Putamen (tissue), 1 donor: ENCODE results near the gene TMEM132C.

Experiments
- DNase-seq: peaks from one replicate; pipeline ENCODE4 v3.0.0-alpha.2; 2016; ENCODE audit warnings: low spot score

Gene TMEM132C

DNA sequence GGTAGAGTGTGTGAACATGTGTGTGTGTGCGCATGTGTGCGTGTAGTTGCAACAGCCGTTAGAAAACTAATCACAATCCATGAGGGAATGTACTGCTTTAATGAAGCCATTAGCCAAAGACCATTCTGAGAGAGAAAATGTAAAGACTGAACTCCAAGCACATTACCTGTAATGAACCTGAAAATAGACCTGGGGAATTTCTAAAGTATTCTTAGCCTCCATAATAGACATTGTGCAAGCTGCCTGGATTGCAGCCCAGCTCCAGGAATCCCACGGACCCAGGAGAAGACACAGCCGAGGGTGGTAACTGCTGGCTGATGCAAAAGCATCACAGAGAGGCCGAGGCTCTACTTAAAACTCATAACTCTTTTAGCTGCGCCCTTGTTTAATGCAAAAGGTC lies 400.2 kb downstream of the TMEM132C start:
- no peak for DNase-seq

DNA sequence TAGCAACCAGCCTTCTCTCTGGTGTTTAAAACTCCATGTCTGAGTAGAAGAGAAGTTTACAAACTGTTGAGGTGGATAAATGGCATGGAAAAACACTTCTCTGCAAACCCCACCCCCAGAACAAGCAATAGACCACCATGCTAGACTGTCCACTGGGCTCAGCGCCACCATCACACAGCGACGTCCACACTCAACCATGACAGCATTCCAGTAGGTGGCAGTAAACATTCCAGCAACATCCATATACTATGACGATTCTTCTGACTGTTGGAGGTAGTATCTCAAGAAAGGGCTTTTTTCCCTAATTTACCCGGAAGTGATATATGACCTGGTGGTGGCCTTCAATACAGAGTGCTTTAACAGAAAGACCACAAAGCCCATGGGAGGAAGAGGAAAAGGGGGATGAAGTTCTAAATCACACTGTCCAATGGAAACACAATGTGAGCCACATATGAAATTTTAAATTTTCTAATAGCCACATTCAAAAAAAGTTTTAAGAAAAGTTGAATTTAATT lies 404.6 kb downstream of the TMEM132C start:
- DNase-seq: no peak

DNA sequence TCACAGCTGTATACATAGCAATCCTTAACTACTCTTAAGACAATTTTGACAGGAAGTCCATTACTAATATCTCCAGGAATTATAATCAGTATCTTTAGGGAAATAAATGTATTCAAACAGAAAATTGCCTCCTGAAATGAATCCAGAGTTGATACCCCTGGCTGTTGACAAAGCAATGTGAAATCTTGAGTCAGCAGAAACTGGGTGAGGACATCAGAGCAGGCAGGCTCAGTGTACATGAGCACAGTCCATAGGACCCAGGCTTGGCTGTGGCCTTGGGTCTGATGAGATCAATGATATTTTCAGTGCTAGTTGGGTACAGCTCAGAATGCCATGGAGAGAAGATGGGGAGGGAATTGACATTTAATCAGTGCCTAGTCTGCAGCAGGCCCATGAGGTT lies 405.5 kb downstream of the TMEM132C start:
- DNase-seq: no peak

DNA sequence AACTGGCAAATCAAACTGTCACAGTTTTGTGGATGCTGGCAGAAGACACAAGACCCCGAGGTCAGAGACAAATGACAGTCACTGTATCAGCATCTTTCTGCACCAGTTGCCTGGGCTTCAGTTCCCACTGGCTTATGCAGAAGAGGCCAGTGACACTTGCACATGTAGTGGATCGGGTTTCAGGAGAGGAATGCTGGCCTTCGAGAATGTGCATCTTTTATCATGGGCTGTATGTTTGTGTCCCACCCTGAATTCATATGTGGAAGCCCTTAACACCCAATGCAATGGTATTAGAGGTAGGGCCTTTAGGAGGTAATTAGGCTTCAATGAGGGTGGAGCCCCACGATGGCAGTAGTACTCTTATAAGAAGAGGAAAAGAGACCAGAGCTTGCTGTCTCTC lies 405.9 kb downstream of the TMEM132C start:
- no peak for DNase-seq

DNA sequence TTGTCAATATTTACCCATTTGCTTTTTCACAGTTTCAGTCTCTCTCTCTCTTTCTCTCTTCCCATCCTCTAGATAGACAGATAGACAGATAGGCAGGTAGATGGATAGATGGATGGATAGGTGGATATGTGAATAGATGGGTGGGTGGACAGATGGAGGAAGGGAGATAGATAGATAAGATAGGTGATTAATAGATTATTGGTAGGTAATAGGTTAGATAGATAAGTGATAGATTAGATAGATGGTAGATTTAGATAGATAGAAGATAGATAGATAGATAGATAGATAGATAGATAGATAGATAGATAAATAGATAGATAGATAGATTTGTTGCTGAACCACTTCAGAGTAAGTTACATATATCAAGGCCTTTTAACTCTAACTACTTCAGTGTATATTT lies 408.6 kb downstream of the TMEM132C start:
- no peak for DNase-seq

DNA sequence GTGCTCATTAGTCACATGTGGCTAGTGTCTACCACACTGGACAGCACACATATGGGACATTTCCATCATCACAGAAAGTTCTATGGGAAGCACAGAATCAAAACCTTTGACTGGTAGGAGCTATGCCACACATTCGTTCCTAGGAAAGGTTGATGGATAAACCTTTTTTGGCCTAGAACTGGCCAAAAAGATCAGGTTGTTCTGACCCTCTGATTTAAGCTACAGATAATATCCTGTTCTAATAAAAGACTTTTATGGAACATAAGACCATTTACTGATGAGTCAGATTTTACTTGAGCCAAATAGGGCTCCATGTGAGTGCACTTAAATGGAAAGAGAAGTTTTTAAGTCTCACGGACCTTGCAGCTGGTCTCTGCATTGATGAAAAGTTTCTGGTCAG lies 413.6 kb downstream of the TMEM132C start:
- no peak for DNase-seq

DNA sequence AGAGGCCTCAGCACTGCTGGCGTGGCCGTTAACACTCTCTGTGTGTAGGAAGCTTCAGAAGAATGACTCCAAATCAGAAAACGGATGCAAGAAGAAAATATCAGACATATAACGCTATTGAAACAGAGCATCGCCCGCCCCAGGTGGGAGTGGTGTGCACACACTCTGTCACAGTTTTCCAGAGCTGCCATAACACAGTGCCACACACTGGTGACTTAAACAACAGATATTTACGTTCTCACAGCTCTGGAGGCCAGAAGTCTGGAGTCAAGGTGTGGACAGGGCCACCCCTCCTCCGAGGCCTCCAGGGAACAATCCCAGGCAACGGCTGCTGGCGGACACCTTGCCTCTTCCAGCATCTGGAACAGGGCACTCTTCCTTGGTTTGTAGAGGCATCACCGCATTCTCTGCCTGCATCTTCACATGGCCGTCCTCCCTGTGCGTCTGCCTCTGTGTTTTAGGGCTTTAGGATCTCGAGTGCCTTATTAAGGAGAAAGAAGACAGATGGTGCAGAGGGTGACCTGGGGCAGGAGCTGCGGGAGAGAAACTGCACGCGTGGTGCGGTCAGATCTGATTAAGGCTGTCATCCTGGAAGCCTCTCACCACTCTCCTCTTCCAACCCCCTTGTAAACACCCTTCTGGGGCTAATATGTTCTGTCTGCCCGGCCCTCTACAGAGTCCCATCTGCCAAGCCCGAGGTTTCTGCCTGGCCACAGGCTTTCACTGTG lies 415.7 kb downstream of the TMEM132C start:
- DNase-seq: no peak

DNA sequence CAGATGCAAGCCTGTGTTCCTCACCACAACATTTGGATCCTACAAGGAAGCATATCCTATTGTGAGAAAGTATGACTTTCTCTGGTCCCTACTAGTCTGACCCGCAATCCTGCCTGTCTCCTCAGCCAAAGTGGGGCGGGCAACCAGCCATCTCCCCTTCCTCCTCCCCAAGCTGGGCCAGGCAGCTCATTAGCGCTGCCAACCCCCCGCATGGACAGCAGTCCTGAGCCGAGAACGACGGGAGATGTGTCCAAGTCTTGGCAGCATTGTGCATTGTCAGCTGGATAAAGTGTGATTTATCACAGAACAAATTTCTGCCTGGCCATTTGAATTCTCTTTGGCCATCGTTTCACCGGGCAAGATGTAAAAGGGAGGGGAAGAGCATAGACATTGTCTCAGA lies 417.4 kb downstream of the TMEM132C start:
- peak; percentile 42 for DNase-seq

DNA sequence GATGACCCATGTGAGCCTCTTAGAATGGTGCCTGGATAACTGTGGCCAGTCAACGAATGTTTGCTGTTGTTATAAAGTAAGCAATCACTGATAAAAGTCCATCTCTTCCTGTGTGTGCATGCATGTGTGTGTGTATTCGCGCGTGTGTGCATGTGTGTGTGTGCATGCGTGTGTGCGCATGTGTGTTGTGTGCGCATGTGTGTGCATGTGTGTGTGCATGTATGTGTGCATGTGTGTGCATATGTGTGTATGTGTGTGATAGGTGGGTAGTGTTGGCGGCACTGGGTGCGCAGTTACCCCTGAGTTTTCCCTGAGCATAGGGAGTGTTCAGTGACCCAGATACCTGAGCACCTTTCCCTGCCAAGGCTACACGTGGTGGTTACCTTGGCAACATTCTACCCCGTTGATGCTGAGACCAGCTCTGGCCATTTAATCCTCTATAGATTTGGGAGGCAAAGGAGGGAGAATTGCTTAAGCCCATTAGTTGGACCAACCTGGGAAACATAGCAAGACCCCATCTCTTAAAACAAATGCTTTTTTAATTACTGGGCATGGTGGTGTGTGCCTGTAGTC lies 419.0 kb downstream of the TMEM132C start:
- DNase-seq: no peak

DNA sequence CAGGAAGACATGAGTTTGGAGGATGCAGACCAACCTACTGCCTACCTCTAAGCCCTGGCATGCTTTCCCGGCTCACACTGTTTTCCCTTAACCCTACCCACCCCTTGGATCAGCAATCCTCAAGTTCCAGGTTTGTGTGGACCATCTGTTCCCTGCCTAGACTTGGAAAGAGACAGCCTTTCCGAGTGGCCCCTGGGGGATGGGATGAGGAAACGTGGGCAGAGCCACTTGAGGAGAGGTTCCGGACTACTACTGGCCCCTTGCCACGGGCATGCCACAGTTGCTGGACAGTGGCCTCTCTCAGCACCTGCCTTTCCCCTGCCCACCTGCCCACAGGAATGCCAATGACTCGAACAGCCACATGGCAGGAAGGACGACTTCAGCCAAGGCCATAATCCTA lies 420.9 kb downstream of the TMEM132C start:
- no peak for DNase-seq

DNA sequence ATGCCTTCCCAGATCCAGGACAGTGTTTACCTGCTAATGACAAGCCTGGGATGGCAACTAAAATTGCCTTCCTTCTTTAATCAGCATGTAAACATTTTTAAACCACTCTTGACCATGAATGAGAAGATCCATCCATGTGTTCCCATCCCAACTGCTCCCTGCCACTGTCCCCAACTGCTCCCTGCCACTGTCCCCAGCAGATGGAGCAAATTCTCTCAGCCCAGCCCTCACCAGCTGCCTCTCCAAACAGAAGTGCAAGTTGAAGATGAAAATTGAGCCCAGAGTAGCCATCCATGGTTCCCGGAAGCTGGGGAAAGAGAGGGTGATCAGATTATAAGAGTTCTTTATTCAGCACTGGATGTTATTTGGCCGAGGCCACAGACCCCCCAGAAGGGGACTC lies 423.7 kb downstream of the TMEM132C start:
- DNase-seq: no peak

DNA sequence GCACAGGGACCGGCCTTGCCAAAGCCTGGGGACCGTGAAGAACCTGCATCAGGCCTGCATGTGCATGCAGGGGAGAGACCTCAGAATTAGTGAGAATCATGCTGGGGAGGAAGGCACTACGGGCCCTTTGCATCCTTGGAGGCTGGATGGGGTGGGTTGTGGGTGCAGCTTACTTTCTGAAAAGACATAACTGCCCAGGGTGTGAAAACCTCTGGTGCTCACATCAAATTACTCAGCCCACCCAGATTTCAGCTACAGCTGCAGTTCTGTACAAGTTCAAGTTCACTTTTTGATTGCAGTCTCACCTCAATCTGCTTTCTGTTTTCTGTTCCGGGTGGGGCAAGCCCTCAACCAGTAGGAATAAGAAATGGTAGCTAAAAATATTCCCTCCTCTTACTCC lies 426.1 kb downstream of the TMEM132C start:
- DNase-seq: no peak

DNA sequence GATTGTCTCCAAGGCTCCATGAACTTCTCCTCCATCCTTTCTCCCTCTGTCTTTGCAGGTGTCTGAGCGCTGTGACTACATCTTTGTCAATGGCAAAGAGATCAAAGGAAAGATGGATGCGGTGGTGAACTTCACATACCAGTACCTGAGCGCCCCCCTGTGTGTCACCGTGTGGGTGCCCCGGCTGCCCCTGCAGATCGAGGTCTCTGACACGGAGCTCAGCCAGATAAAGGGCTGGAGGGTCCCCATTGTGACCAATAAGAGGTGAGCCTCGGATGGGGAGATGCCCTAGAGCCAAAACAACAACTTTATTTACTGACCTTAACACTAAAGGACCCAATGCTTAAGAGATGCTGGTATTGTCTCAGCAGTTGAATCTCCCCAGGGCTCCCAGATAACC lies 426.8 kb downstream of the TMEM132C start:
- no peak for DNase-seq

DNA sequence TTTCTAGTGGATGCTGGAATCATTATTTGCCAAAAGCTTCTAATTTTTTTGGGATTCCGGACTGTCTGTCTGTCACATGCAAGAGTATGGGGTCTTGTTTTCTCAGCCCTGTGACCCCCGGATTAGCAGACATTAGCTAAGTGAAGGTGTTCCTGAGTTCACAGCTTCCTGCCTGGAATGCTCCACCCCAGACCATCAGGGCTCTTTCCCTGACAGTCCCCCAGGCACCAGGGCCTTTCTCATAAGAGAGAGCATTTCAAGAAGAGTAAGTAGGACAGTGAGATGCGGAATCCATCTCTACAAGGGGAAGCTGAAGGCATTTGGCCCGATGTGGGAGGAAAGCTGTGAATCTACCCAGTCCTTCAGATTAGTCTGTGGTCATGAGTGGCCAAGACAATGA lies 427.5 kb downstream of the TMEM132C start:
- DNase-seq: no peak

DNA sequence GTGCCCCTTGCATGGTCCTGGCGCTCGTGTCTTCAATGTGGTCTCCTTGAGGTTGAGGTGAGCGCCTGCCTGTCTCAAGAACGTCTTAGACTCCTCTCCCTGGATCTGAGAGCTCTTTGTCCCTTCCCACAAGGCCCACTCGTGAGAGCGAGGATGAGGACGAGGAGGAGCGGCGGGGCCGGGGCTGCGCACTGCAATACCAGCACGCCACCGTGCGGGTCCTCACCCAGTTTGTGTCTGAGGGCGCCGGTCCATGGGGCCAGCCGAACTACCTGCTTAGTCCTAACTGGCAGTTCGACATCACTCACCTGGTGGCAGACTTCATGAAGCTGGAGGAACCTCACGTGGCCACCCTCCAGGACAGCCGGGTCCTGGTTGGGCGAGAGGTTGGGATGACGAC lies 428.7 kb downstream of the TMEM132C start:
- no peak for DNase-seq

DNA sequence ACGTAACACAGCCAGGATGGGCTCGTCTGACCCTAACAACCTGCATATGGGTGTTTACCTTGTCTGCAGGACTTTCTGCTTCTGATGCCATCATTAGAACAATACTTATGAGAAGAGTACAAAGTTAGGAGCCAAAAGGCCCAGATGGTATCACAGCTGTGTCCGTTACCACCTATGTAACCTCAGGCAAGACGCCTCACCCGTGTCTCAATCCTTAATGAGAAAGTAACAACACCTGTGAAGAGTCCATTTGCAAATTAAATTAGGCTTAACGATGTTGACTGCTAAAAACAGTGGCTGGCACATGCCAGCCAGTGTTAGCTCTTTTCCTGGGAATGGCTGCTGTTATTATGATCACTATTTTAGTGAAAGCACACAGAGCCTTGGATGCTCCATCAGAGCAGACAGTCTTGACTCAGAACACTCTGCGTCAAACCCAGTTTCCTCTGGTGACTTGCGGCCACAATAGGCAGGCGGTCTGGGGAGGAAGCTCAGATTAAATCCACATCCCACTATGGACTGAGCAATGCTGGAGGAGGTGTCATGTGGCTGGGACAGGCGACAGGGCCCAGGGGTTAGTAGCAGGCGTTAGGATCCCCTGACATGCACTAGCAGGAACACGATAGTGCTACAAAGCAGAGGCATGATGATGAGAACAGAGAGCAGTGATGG lies 431.5 kb downstream of the TMEM132C start:
- no peak for DNase-seq

DNA sequence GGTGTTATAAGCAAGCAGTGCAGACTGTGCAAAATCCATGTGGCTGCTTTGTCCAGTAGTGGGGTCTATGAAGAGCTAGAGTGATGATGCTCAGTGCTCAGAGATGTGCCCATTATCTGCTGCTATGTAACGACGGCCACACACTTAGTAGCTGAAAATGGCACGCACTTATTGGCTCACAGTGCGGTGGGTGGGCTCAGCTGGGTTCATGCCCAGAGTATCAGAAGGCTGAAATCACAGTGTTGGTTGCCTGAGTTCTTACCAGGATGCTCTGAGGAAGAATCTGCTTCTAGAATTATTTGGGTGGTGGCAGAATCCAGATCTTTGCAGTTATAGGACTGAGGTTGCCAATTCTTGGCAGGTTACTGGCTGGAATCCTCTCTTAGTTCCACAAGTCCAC lies 432.1 kb downstream of the TMEM132C start:
- no peak for DNase-seq

DNA sequence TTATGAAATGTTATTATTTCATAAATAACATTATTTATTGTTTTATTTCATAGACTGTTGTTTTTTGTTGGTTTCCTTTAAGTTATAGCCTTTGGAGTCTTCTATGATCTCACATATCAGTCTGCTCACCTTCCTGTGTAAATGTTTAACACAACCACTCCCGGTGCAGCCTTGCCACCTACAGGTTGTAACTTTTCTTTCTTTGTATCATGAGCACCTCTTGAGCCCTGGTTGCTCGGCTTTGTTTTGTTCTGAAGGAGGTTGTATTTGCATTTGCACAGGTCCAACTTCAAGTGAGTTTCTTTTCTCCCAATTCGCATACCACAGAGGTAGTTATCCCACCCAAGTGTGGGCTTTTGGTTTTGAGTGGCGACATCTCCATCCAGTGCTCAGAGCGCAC lies 435.4 kb downstream of the TMEM132C start:
- DNase-seq: no peak

DNA sequence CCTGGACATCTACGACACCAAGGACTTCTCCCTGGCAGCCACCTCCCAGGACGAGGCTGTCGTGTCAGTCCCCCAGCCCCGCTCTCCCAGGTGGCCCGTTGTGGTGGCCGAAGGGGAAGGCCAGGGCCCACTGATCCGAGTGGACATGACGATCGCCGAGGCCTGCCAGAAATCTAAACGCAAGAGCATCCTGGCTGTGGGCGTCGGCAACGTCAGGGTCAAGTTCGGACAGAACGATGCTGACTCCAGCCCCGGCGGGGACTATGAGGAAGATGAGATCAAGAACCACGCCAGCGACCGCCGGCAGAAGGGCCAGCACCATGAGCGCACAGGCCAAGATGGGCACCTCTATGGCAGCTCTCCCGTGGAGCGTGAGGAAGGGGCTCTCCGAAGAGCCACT lies 438.2 kb downstream of the TMEM132C start:
- no peak for DNase-seq

DNA sequence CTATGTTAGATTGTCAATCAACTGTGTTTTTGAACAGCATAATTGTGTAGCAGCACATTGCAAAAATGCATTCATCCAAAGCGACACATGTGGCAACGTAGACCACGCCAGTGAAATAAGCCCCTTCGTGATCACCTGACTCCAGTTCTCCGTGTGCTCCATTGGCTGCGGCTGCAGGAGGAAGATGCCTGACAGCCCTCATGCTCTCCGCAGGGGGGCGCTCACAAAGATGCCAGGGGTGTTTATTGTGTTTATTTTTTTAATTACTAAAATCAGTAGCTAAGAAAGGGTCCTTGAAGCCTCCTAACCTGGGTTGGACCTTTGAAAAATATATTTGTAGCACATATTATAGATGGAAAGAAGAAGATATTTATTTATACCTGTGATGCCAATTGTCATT lies 440.5 kb downstream of the TMEM132C start:
- DNase-seq: no peak

DNA sequence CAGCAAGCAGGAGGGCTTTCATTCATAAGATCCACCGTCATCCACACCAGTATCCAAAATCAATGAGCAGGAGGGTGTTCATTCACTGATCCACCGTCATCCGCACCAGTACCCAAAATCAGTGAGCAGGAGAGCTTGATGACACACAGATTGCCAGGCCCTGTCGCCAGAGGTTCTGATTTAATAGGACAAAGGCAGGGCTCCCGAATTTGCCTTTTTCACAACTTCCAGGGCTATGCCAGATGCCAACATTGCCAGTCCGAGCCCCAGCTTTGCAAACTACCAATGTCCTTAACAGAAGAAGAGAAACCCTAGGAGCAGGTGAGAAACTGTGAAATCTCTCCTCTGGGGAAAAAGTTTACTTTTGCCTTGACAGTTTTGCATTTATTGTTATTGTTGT lies 441.8 kb downstream of the TMEM132C start:
- no peak for DNase-seq

DNA sequence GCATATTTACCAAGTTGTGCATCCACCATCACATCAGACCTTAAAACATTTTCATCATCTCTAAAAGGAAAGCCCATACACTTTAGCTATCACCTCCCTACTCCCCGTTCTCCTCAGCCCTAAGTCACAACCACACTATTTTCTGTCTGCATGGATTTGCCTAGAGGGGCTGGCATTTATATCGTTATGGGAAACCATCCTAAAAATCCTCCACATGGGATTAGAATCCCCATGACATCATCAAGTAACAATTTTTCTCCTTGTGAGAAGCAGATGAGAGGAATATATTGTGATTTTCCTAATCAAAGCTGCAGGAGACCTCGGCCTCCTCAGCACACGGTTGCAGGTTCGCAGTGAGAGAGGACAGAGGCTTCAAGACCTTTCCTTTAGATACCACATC lies 442.7 kb downstream of the TMEM132C start:
- DNase-seq: no peak

DNA sequence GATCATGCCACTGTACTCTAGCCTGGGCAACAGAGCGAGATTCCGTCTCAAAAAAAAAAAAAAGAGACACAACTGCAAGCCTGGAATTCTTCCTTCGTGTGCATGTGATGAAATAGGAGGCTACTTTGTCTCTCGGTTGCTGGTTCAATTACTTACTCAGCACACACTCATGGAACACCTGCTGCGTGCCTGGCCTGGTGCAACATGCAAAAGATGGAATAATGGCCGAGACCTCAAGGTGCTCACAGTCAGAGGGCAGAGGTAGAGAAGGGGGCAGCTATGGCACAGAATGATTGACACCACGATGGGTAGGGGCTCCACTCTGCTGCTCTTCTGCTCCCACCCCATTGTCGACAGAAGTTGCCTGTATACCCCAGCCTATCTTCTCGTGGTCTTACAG lies 444.5 kb downstream of the TMEM132C start:
- no peak for DNase-seq

DNA sequence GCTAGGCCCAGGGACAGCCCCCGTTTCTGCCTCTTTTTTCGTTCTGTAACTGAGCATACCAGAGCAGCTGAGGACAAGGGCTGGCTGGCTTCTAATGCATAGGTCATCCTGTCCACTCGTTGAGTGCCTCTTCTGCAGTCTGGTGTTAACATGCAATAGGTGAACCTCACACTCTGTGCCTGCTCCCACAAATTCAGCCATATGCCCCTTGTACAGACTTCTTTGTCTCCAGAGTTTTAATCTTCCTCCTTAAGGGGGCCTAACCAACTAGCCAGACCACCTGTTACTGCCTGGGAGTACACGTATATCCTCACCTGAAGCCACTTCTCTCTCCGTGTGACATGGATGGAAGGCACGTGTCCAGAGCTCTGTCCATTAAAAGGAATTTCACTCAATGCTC lies 445.7 kb downstream of the TMEM132C start:
- no peak for DNase-seq
